OCI-LY1 (cell line): ENCODE data around the gene OR51E2.

Experiments
- H2AFZ ChIP-seq: fragments of 200-600 bp; sonication (generic), shearing (Covaris generic); 2 replicates; pipeline ENCODE4 v1.6.0; 2014; ENCODE audit warnings: antibody characterized with exemption, mild to moderate bottlenecking, low read length
- H3F3A ChIP-seq: fragments of 200-600 bp; sonication (generic), shearing (Covaris generic); 2 replicates; pipeline ENCODE4 v1.6.0; 2014; ENCODE audit warnings: mild to moderate bottlenecking, antibody characterized with exemption, low read length, moderate library complexity; ENCODE audit not compliant: insufficient read depth
- H3K27ac ChIP-seq: fragments of 200-600 bp; sonication (generic); 2 replicates; pipeline ENCODE4 v1.5.1; 2014; ENCODE audit warnings: low read length, mixed run types, mild to moderate bottlenecking, low read depth; ENCODE audit not compliant: poor library complexity, severe bottlenecking
- H3K27me3 ChIP-seq: fragments of 200-600 bp; sonication (generic); 2 replicates; pipeline ENCODE4 v1.6.0; 2014; ENCODE audit warnings: antibody characterized with exemption, mild to moderate bottlenecking, low read length, moderate library complexity; ENCODE audit not compliant: insufficient read depth
- H3K36me3 ChIP-seq: fragments of 200-600 bp; sonication (generic); 2 replicates; pipeline ENCODE4 v1.6.1; 2014; ENCODE audit warnings: mild to moderate bottlenecking, antibody characterized with exemption, low read length, moderate library complexity, mixed read lengths; ENCODE audit not compliant: insufficient read depth
- H3K4me1 ChIP-seq: fragments of 200-600 bp; sonication (generic); 2 replicates; pipeline ENCODE4 v1.5.1; 2014; ENCODE audit warnings: mild to moderate bottlenecking, low read length, moderate library complexity; ENCODE audit not compliant: insufficient read depth, severe bottlenecking
- H3K4me2 ChIP-seq: fragments of 200-600 bp; sonication (generic), shearing (Covaris generic); 2 replicates; pipeline ENCODE4 v1.6.1; 2014; ENCODE audit warnings: low read length
- H3K4me3 ChIP-seq: fragments of 200-600 bp; sonication (generic); 2 replicates; pipeline ENCODE4 v1.5.1; 2014; ENCODE audit warnings: low read length, low read depth, mild to moderate bottlenecking, mixed read lengths; ENCODE audit not compliant: poor library complexity, severe bottlenecking
- H3K79me2 ChIP-seq: fragments of 200-600 bp; shearing (Covaris generic); 2 replicates; pipeline ENCODE4 v1.6.1; 2016; ENCODE audit warnings: mixed run types, low read length, mixed read lengths; ENCODE audit not compliant: insufficient read depth
- H3K9ac ChIP-seq: fragments of 200-600 bp; sonication (generic), shearing (Covaris generic); 2 replicates; pipeline ENCODE4 v1.6.1; 2014; ENCODE audit warnings: mild to moderate bottlenecking, low read length, mixed read lengths
- H3K9me2 ChIP-seq: fragments of 200-600 bp; sonication (generic), shearing (Covaris generic); 2 replicates; pipeline ENCODE4 v1.6.1; 2014; ENCODE audit warnings: low read depth, mild to moderate bottlenecking, low read length, mixed read lengths
- H3K9me3 ChIP-seq: fragments of 200-600 bp; shearing (Covaris generic); 2 replicates; pipeline ENCODE4 v1.6.1; 2014; ENCODE audit warnings: low read length, mixed read lengths
- H4K20me1 ChIP-seq: fragments of 200-600 bp; sonication (generic), shearing (Covaris generic); 2 replicates; pipeline ENCODE4 v1.6.0; 2016; ENCODE audit warnings: mild to moderate bottlenecking, low read length; ENCODE audit not compliant: insufficient read depth
- CTCF ChIP-seq: fragments of 200-600 bp; sonication (generic), shearing (Covaris generic); IDR thresholded peaks from 2 replicates; pipeline ENCODE4 v1.5.1; 2017; ENCODE audit warnings: mild to moderate bottlenecking, antibody characterized with exemption, low read length, moderate library complexity, mixed read lengths
- EZH2 ChIP-seq: fragments of 200-600 bp; sonication (generic), shearing (Covaris generic); IDR thresholded peaks from 2 replicates; pipeline ENCODE4 v1.8.0; 2017; ENCODE audit warnings: borderline replicate concordance, mixed run types, mild to moderate bottlenecking, antibody characterized with exemption, low read length, moderate library complexity, mixed read lengths

The OR51E2 gene

GRCh38 chr11:4643076-4643475, 54.6 kb downstream of the OR51E2 start:
- H3K9me3 ChIP-seq: no peaks in the 10 kb centered on the region
- H3K4me2 ChIP-seq: no peak overlapping the region
- no peaks in the 10 kb centered on the region for H3K4me1 ChIP-seq
- H3K27ac ChIP-seq: no peak overlapping the region
- no peak overlapping the region for H2AFZ ChIP-seq
- no peak overlapping the region for H3K9ac ChIP-seq
- TF ChIP-seq EZH2 (no peak), CTCF (no peak)
- H3K9me2 ChIP-seq: no peaks in the 10 kb centered on the region
- no peaks in the 10 kb centered on the region for H3K79me2 ChIP-seq
- H3F3A ChIP-seq: no peaks in the 10 kb centered on the region
- no peaks in the 10 kb centered on the region for H3K27me3 ChIP-seq
- no peak overlapping the region for H3K4me3 ChIP-seq
- H4K20me1 ChIP-seq: no peaks in the 10 kb centered on the region
- H3K36me3 ChIP-seq: no peaks in the 10 kb centered on the region

GRCh38 chr11:4642043-4642442, 55.6 kb downstream of the OR51E2 start:
- no peak overlapping the region for H3K27ac ChIP-seq
- H4K20me1 ChIP-seq: no peaks in the 10 kb centered on the region
- H3F3A ChIP-seq: no peaks in the 10 kb centered on the region
- no peaks in the 10 kb centered on the region for H3K4me1 ChIP-seq
- H3K4me2 ChIP-seq: no peak overlapping the region
- H3K27me3 ChIP-seq: no peaks in the 10 kb centered on the region
- no peaks in the 10 kb centered on the region for H3K9me3 ChIP-seq
- no peaks in the 10 kb centered on the region for H3K36me3 ChIP-seq
- no peaks in the 10 kb centered on the region for H3K9me2 ChIP-seq
- TF ChIP-seq CTCF (no peak), EZH2 (no peak)
- H3K79me2 ChIP-seq: no peaks in the 10 kb centered on the region
- H3K4me3 ChIP-seq: no peak overlapping the region
- H3K9ac ChIP-seq: no peak overlapping the region
- H2AFZ ChIP-seq: no peak overlapping the region

- Histone ChIP-seq H2AFZ (no peak overlapping the region), H3K4me2 (no peak overlapping the region), H3K4me1 (no peaks in the 10 kb centered on the region), H3K9ac (no peak overlapping the region), H3K9me2 (no peaks in the 10 kb centered on the region), H3K27ac (no peak overlapping the region), H3K27me3 (no peaks in the 10 kb centered on the region), H4K20me1 (no peaks in the 10 kb centered on the region), H3K79me2 (no peaks in the 10 kb centered on the region), H3K9me3 (no peaks in the 10 kb centered on the region), H3K4me3 (no peak overlapping the region), H3K36me3 (no peaks in the 10 kb centered on the region), H3F3A (no peaks in the 10 kb centered on the region)
- TF ChIP-seq CTCF (no peak), EZH2 (no peak)
These were observed 56.2 kb downstream of the OR51E2 start for GRCh38 chr11:4641501-4641900.
